Stomach smooth muscle (tissue), 2 donors: Measurements from ENCODE around the gene NDUFB11.

Experiments
- H3K27ac ChIP-seq: one replicate; pipeline ENCODE4 v1.7.0; 2013; ENCODE audit warnings: mild to moderate bottlenecking, low read length, inconsistent platforms
- H3K27me3 ChIP-seq, 2 donors: one replicate each; pipeline ENCODE4 v1.7.0; 2013; ENCODE audit warnings: low read length in 2 of 2; ENCODE audit not compliant: insufficient read depth in 2 of 2, control insufficient read depth in 1 of 2
- H3K36me3 ChIP-seq, 2 donors: one replicate each; pipeline ENCODE4 v1.7.0; 2013; ENCODE audit warnings: low read length in 2 of 2; ENCODE audit not compliant: control insufficient read depth in 2 of 2, insufficient read depth in 2 of 2
- H3K4me1 ChIP-seq: one replicate; pipeline ENCODE4 v1.7.0; 2013; ENCODE audit warnings: low read length; ENCODE audit not compliant: control insufficient read depth, insufficient read depth
- H3K4me3 ChIP-seq, 2 donors: one replicate each; pipeline ENCODE4 v1.7.0; 2013; ENCODE audit warnings: low read length in 2 of 2
- H3K9ac ChIP-seq, 2 donors: one replicate each; pipeline ENCODE4 v1.7.0; 2013; ENCODE audit warnings: low read length in 2 of 2, mild to moderate bottlenecking in 1 of 2
- H3K9me3 ChIP-seq, 2 donors: one replicate each; pipeline ENCODE4 v1.7.0; 2013; ENCODE audit warnings: low read length in 2 of 2; ENCODE audit not compliant: control insufficient read depth in 2 of 2
- donor health status: healthy.
- donor health status: Pancreatic carcinoma.

The NDUFB11 gene

GRCh38 chrX:47184486-47184885 is 40.0 kb upstream of the NDUFB11 start:
- Histone ChIP-seq H3K27ac (no peak overlapping the region), H3K9ac (no peak overlapping the region), H3K9me3 (no peaks in the 10 kb centered on the region), H3K27me3 (peaks cover 0 to 17% of the 10 kb centered on the region in 2 donors), H3K36me3 (peaks cover 20 to 28% of the 10 kb centered on the region in 2 donors), H3K4me3 (no peak overlapping the region), H3K4me1 (peaks cover 3% of the 10 kb centered on the region)

- Histone ChIP-seq H3K9ac (no peak overlapping the region), H3K9me3 (no peaks in the 10 kb centered on the region), H3K27me3 (peaks cover 0 to 23% of the 10 kb centered on the region in 2 donors), H3K4me3 (no peak overlapping the region), H3K27ac (no peak overlapping the region), H3K36me3 (peaks cover 21 to 34% of the 10 kb centered on the region in 2 donors), H3K4me1 (peaks cover 16% of the 10 kb centered on the region)
Observed at GRCh38 chrX:47182106-47182700, 37.7 kb upstream of the NDUFB11 start.

- no peaks in the 10 kb centered on the region for H3K9me3 ChIP-seq
- H3K4me1 ChIP-seq, result peaks cover 16% of the 10 kb centered on the region
- H3K9ac ChIP-seq, result no peak overlapping the region
- H3K27ac ChIP-seq, result no peak overlapping the region
- H3K27me3 ChIP-seq, result peaks cover 0 to 20% of the 10 kb centered on the region in 2 donors
- peaks cover 30 to 40% of the 10 kb centered on the region in 2 donors for H3K36me3 ChIP-seq
- no peak overlapping the region for H3K4me3 ChIP-seq
Observed at GRCh38 chrX:47181301-47181700, 36.8 kb upstream of the NDUFB11 start.

- Histone ChIP-seq H3K27me3 (peaks cover 0 to 22% of the 10 kb centered on the region in 2 donors), H3K27ac (no peak overlapping the region), H3K9ac (no peak overlapping the region), H3K4me1 (peaks cover 16% of the 10 kb centered on the region), H3K36me3 (peaks cover 34 to 38% of the 10 kb centered on the region in 2 donors), H3K4me3 (no peak overlapping the region), H3K9me3 (no peaks in the 10 kb centered on the region)
Observed at GRCh38 chrX:47180346-47180745, 35.8 kb upstream of the NDUFB11 start.

- peaks cover 16% of the 10 kb centered on the region for H3K4me1 ChIP-seq
- peak overlapping the region; percentile 41 for H3K27ac ChIP-seq
- H3K36me3 ChIP-seq, result peaks cover 34 to 43% of the 10 kb centered on the region in 2 donors
- no peak overlapping the region for H3K9ac ChIP-seq
- no peaks in the 10 kb centered on the region for H3K9me3 ChIP-seq
- H3K4me3 ChIP-seq, result no peak overlapping the region
- peaks cover 0 to 22% of the 10 kb centered on the region in 2 donors for H3K27me3 ChIP-seq
Observed at GRCh38 chrX:47179928-47180255, 35.4 kb upstream of the NDUFB11 start.

- H3K4me1 ChIP-seq, result peaks cover 16% of the 10 kb centered on the region
- no peaks in the 10 kb centered on the region for H3K9me3 ChIP-seq
- no peak overlapping the region for H3K9ac ChIP-seq
- peaks cover 0 to 21% of the 10 kb centered on the region in 2 donors for H3K27me3 ChIP-seq
- no peak overlapping the region for H3K4me3 ChIP-seq
- H3K36me3 ChIP-seq, result peaks cover 34 to 43% of the 10 kb centered on the region in 2 donors
- peak overlapping the region; percentile 41 for H3K27ac ChIP-seq
Observed at GRCh38 chrX:47179221-47179927, 34.9 kb upstream of the NDUFB11 start.

- Histone ChIP-seq H3K9ac (no peak overlapping the region), H3K4me1 (peaks cover 16% of the 10 kb centered on the region), H3K4me3 (no peak overlapping the region), H3K9me3 (no peaks in the 10 kb centered on the region), H3K36me3 (peaks cover 34 to 49% of the 10 kb centered on the region in 2 donors), H3K27me3 (peaks cover 0 to 21% of the 10 kb centered on the region in 2 donors), H3K27ac (no peak overlapping the region)
Observed at GRCh38 chrX:47178337-47178736, 33.8 kb upstream of the NDUFB11 start.

- peaks cover 34 to 48% of the 10 kb centered on the region in 2 donors for H3K36me3 ChIP-seq
- H3K27me3 ChIP-seq, result peaks cover 0 to 17% of the 10 kb centered on the region in 2 donors
- no peak overlapping the region for H3K9ac ChIP-seq
- H3K27ac ChIP-seq, result no peak overlapping the region
- no peak overlapping the region for H3K4me3 ChIP-seq
- H3K9me3 ChIP-seq, result no peaks in the 10 kb centered on the region
- peaks cover 16% of the 10 kb centered on the region for H3K4me1 ChIP-seq
Observed at GRCh38 chrX:47177079-47177478, 32.6 kb upstream of the NDUFB11 start.

GRCh38 chrX:47176101-47176740 is 31.7 kb upstream of the NDUFB11 start:
- Histone ChIP-seq H3K4me3 (no peak overlapping the region), H3K9me3 (no peaks in the 10 kb centered on the region), H3K36me3 (peaks cover 26 to 41% of the 10 kb centered on the region in 2 donors), H3K27ac (no peak overlapping the region), H3K9ac (no peak overlapping the region), H3K4me1 (peaks cover 16% of the 10 kb centered on the region), H3K27me3 (peaks cover 0 to 16% of the 10 kb centered on the region in 2 donors)

- Histone ChIP-seq H3K27me3 (peaks cover 0 to 16% of the 10 kb centered on the region in 2 donors), H3K4me1 (peaks cover 16% of the 10 kb centered on the region), H3K9ac (no peak overlapping the region), H3K4me3 (no peak overlapping the region), H3K36me3 (peaks cover 25 to 40% of the 10 kb centered on the region in 2 donors), H3K9me3 (no peaks in the 10 kb centered on the region), H3K27ac (no peak overlapping the region)
Observed at GRCh38 chrX:47175588-47175980, 31.1 kb upstream of the NDUFB11 start.
